GM10248 (cell line): ENCODE measurements around the gene FCN3.
"Not testable (repeated sequence)": the region's sequence is repeated elsewhere in the genome, so short reads cannot be mapped to it uniquely, and the experiment has no call there.

Source experiments
- CTCF ChIA-PET: fragments of 300-600 bp; sonication (Branson Sonifier 250); formaldehyde crosslinking; extraction: SDS; loops from one replicate; lab custom pipeline; 2021; ENCODE audit warnings: antibody characterized with exemption; lab: Yijun Ruan, JAX
- POLR2A ChIA-PET: fragments of 350-650 bp; sonication (Branson Sonifier 250); formaldehyde crosslinking; extraction: SDS; loops from one replicate; lab custom pipeline; 2020; ENCODE audit warnings: antibody characterized with exemption; lab: Yijun Ruan, JAX
- DNase-seq: peaks from one replicate; pipeline ENCODE4 v3.0.0; 2012; ENCODE audit errors: extremely low spot score
- CTCF ChIP-seq: IDR thresholded peaks from 2 replicates; pipeline ENCODE4 v1.5.1; 2012; ENCODE audit warnings: mild to moderate bottlenecking, low read depth; ENCODE audit errors: extremely low read depth, missing control alignments, control extremely low read depth

Gene FCN3

GRCh38 chr1:27392778-27393635 lies 18.4 kb upstream of the FCN3 start:
- CTCF ChIA-PET, result interaction anchor here (0.5 to 14.3 kb wide), 5 partner anchors 9 to 94 kb away, joined by 3 to 324 read pairs (median 4); no protein-coding TSS in a partner anchor
- no peak for DNase-seq
- POLR2A ChIA-PET, result no interaction called here
- TF ChIP-seq CTCF, result peak; percentile 13

- CTCF ChIA-PET, result interaction anchor here (0.6 to 8.0 kb wide), 13 partner anchors 9 to 214 kb away, joined by 3 to 103 read pairs (median 5); partner anchors contain the start of genes CD164L2 and MAP3K6
- TF ChIP-seq CTCF, result peak; percentile 57
- POLR2A ChIA-PET, result no interaction called here
- DNase-seq, result peak; percentile 94
These were observed 17.6 kb upstream of the FCN3 start, which contains the start of gene GPR3 for GRCh38 chr1:27392096-27392777. Gene GPR3, plus strand, starts transcription at chr1:27392622. Its CDS starts 1,177 bp downstream, at chr1:27393799.

GRCh38 chr1:27391511-27392095 lies 17.0 kb upstream of the FCN3 start:
- TF ChIP-seq CTCF, result peak; percentile 23
- DNase-seq, result no peak
- ChIA-PET CTCF (interaction anchor here (0.6 to 8.0 kb wide), 23 partner anchors 8 to 347 kb away, joined by 3 to 103 read pairs (median 5); partner anchors contain the start of genes CD164L2 and MAP3K6), POLR2A (no interaction called here)

GRCh38 chr1:27388337-27389005 lies 13.8 kb upstream of the FCN3 start:
- DNase-seq, result peak; percentile 72
- ChIA-PET POLR2A (no interaction called here), CTCF (interaction anchor here (0.7 to 13.1 kb wide), 21 partner anchors 9 to 343 kb away, joined by 3 to 222 read pairs (median 9); partner anchors contain the start of genes MAP3K6 and SYTL1)
- TF ChIP-seq CTCF, result peak; percentile 95

GRCh38 chr1:27384797-27385196 lies 10.2 kb upstream of the FCN3 start:
- POLR2A ChIA-PET, DNase-seq: not testable (repeated sequence)
- CTCF ChIA-PET, result interaction anchor here (0.8 to 13.1 kb wide), 8 partner anchors 9 to 341 kb away, joined by 3 to 222 read pairs (median 21); partner anchors contain the start of gene FAM76A

GRCh38 chr1:27383661-27384060 lies 9.0 kb upstream of the FCN3 start:
- no peak for TF ChIP-seq CTCF
- no peak for DNase-seq
- POLR2A ChIA-PET, result interaction anchor here (0.5 kb wide), 1 partner anchor 13 kb away, joined by 4 read pairs; no protein-coding TSS in a partner anchor
- CTCF ChIA-PET, result interaction anchor here (0.8 to 13.1 kb wide), 7 partner anchors 8 to 342 kb away, joined by 3 to 222 read pairs (median 4); partner anchors contain the start of gene FAM76A
